Measurements from ENCODE around the gene FURIN. TPM values are rescaled to one million over a fixed set of nuclear protein-coding genes. Genes with fewer than 3 reads are reported as not detected.

Gene FURIN
- total and polyA plus RNA-seq, 8 donors = 43.6 to 114 (median 61.1) TPM

GRCh38 chr15:90885432-90886290 lies 17.3 kb downstream of the FURIN start:
- H3K27me3 ChIP-seq = no peaks in the 10 kb centered on the region
- peak overlapping the region; percentile 97 to 98 for H3K27ac ChIP-seq

GRCh38 chr15:90886291-90886614 lies 17.9 kb downstream of the FURIN start:
- Histone ChIP-seq H3K36me3 (peaks cover 0 to 66% of the 10 kb centered on the region in 2 donors), H3K9me3 (no peaks in the 10 kb centered on the region), H3K4me1 (peaks cover 24 to 43% of the 10 kb centered on the region in 2 donors), H3K27ac (peak overlapping the region; percentile 97 to 98), H3K27me3 (no peaks in the 10 kb centered on the region), H3K4me3 (peak overlapping the region in 1 of 2 donors; percentile 66)
- DNase-seq = no peak
- TF ChIP-seq CTCF (IDR thresholded peaks at IDR 0.05) = peak in 1 of 2 donors; percentile 48
- no peak for ATAC-seq
- intact Hi-C loops (cut with DNase I) = loop anchor here in 1 of 2 donors (5.0 kb wide), 1 partner anchor 239 kb away; no protein-coding TSS in a partner anchor

More at GRCh38 chr15:90885432-90886290, 17.3 kb downstream of the FURIN start:
- Histone ChIP-seq H3K36me3 (peaks cover 0 to 66% of the 10 kb centered on the region in 2 donors), H3K4me1 (peaks cover 24 to 43% of the 10 kb centered on the region in 2 donors), H3K9me3 (no peaks in the 10 kb centered on the region), H3K4me3 (peak overlapping the region; percentile 66)
- intact Hi-C loops (cut with DNase I) = loop anchor here in 1 of 2 donors (5.0 kb wide), 1 partner anchor 238 kb away; no protein-coding TSS in a partner anchor
- peak; percentile 77 for ATAC-seq
- DNase-seq = peak; percentile 75 to 95 (median 84)
- peak; percentile 96 to 97 for TF ChIP-seq CTCF (IDR thresholded peaks at IDR 0.05)

GRCh38 chr15:90887037-90887481 lies 18.7 kb downstream of the FURIN start:
- peak in 1 of 4 donors; percentile 74 for DNase-seq
- intact Hi-C loops (cut with DNase I) = loop anchor here in 1 of 2 donors (5.0 kb wide), 1 partner anchor 240 kb away; no protein-coding TSS in a partner anchor
- no peaks in the 10 kb centered on the region for H3K27me3 ChIP-seq
- H3K9me3 ChIP-seq = no peaks in the 10 kb centered on the region
- H3K36me3 ChIP-seq = peaks cover 0 to 66% of the 10 kb centered on the region in 2 donors
- H3K27ac ChIP-seq = no peak overlapping the region
- peaks cover 24 to 43% of the 10 kb centered on the region in 2 donors for H3K4me1 ChIP-seq
- no peak for ATAC-seq
- no peak overlapping the region for H3K4me3 ChIP-seq
- TF ChIP-seq CTCF (IDR thresholded peaks at IDR 0.05) = no peak

- Histone ChIP-seq H3K27ac (no peak overlapping the region), H3K9me3 (no peaks in the 10 kb centered on the region), H3K4me1 (peaks cover 16 to 23% of the 10 kb centered on the region in 2 donors), H3K36me3 (peaks cover 0 to 80% of the 10 kb centered on the region in 2 donors), H3K27me3 (no peaks in the 10 kb centered on the region), H3K4me3 (no peak overlapping the region)
- no peak for TF ChIP-seq CTCF (IDR thresholded peaks at IDR 0.05)
- DNase-seq (peak in 1 of 4 donors; percentile 56), ATAC-seq (no peak)
- intact Hi-C loops (cut with DNase I) = loop anchor here in 1 of 2 donors (5.0 kb wide), 1 partner anchor 242 kb away; no protein-coding TSS in a partner anchor
Measured at GRCh38 chr15:90889313-90889730, 20.9 kb downstream of the FURIN start.
